SK-N-SH treated with all-trans-retinoic acid at 6 μM for 48 hours (cell line): ENCODE results near the gene PPFIBP1.
"Not testable (repeated sequence)": the region's sequence is repeated elsewhere in the genome, so short reads cannot be mapped to it uniquely, and the experiment has no call there.

Experiments used
- ATAC-seq: fragments of 200-7000 bp; cut with Tn5 transposase; 3 replicates; pipeline ENCODE4 v1.9.1; 2020; ENCODE audit warnings: mild to moderate bottlenecking, moderate library complexity
- ARNTL ChIP-seq: fragments of 450-650 bp; formaldehyde crosslinking; IDR thresholded peaks from 2 replicates; pipeline ENCODE4 v1.5.0; 2020; ENCODE audit warnings: low read depth, mild to moderate bottlenecking, moderate library complexity, borderline replicate concordance
- BACH2 ChIP-seq: fragments of 250-450 bp; sonication (Bioruptor Pico); IDR thresholded peaks from 2 replicates; pipeline ENCODE4 v1.9.0; 2021; ENCODE audit warnings: mild to moderate bottlenecking, borderline replicate concordance
- CREB5 ChIP-seq: fragments of 250-450 bp; sonication (Bioruptor Pico); IDR thresholded peaks from 2 replicates; pipeline ENCODE4 v1.5.1; 2020; ENCODE audit warnings: low read depth, mild to moderate bottlenecking, moderate library complexity
- CSDC2 ChIP-seq: fragments of 250-450 bp; sonication (Bioruptor Pico); IDR thresholded peaks from 2 replicates; pipeline ENCODE4 v1.5.0; 2020; ENCODE audit warnings: mild to moderate bottlenecking, moderate library complexity
- CSRNP3 ChIP-seq: fragments of 250-450 bp; sonication (Bioruptor Pico); IDR thresholded peaks from 2 replicates; pipeline ENCODE4 v1.5.1; 2021; ENCODE audit warnings: mild to moderate bottlenecking, moderate library complexity
- ESRRG ChIP-seq: fragments of 250-450 bp; sonication (Bioruptor Pico); IDR thresholded peaks from 2 replicates; pipeline ENCODE4 v1.6.1; 2021; ENCODE audit warnings: mild to moderate bottlenecking
- OSR1 ChIP-seq: fragments of 250-450 bp; sonication (Bioruptor Pico); IDR thresholded peaks from 2 replicates; pipeline ENCODE4 v1.8.0; 2022; ENCODE audit warnings: moderate library complexity, mild to moderate bottlenecking, inconsistent platforms
- PATZ1 ChIP-seq: fragments of 250-450 bp; sonication (Bioruptor Pico); IDR thresholded peaks from 2 replicates; pipeline ENCODE4 v1.8.0; 2020; ENCODE audit warnings: mild to moderate bottlenecking, moderate library complexity, borderline replicate concordance
- POU6F1 ChIP-seq: fragments of 250-450 bp; sonication (Bioruptor Pico); IDR thresholded peaks from 2 replicates; pipeline ENCODE4 v1.8.0; 2021; ENCODE audit warnings: low read depth, mild to moderate bottlenecking, moderate library complexity, borderline replicate concordance
- PPARA ChIP-seq: fragments of 250-450 bp; sonication (Bioruptor Pico); IDR thresholded peaks from 2 replicates; pipeline ENCODE4 v1.5.0; 2020; ENCODE audit warnings: mild to moderate bottlenecking, borderline replicate concordance
- RARB ChIP-seq: fragments of 250-450 bp; sonication (Bioruptor Pico); IDR thresholded peaks from 2 replicates; pipeline ENCODE4 v1.8.0; 2021; ENCODE audit warnings: mild to moderate bottlenecking, moderate library complexity
- SNAI2 ChIP-seq: fragments of 250-450 bp; sonication (Bioruptor Pico); IDR thresholded peaks from 2 replicates; pipeline ENCODE4 v1.5.0; 2020; ENCODE audit warnings: mild to moderate bottlenecking, moderate library complexity
- TCF4 ChIP-seq: fragments of 250-450 bp; sonication (Bioruptor Pico); IDR thresholded peaks from 2 replicates; pipeline ENCODE4 v1.8.0; 2021; ENCODE audit warnings: mild to moderate bottlenecking, moderate library complexity, borderline replicate concordance
- TOX ChIP-seq: fragments of 250-450 bp; sonication (Bioruptor Pico); IDR thresholded peaks from 2 replicates; pipeline ENCODE4 v1.8.0; 2021; ENCODE audit warnings: mild to moderate bottlenecking, moderate library complexity, borderline replicate concordance
- TSHZ2 ChIP-seq: fragments of 250-450 bp; sonication (Bioruptor Pico); IDR thresholded peaks from 2 replicates; pipeline ENCODE4 v1.5.0; 2020; ENCODE audit warnings: mild to moderate bottlenecking, moderate library complexity
- ZC3H10 ChIP-seq: fragments of 250-450 bp; sonication (Bioruptor Pico); IDR thresholded peaks from 2 replicates; pipeline ENCODE4 v1.5.1; 2021; ENCODE audit warnings: mild to moderate bottlenecking, moderate library complexity
- ZFP3 ChIP-seq: fragments of 250-450 bp; sonication (Bioruptor Pico); IDR thresholded peaks from 2 replicates; pipeline ENCODE4 v1.5.0; 2020; ENCODE audit warnings: mild to moderate bottlenecking, moderate library complexity
- ZFP30 ChIP-seq: fragments of 450-650 bp; formaldehyde crosslinking; IDR thresholded peaks from 2 replicates; pipeline ENCODE4 v1.5.0; 2022; ENCODE audit warnings: mild to moderate bottlenecking, moderate library complexity
- ZNF565 ChIP-seq: fragments of 450-650 bp; formaldehyde crosslinking; conservative IDR thresholded peaks from 2 replicates; pipeline ENCODE4 v1.5.0; 2020; ENCODE audit warnings: low read depth, mild to moderate bottlenecking, moderate library complexity
- ZNF70 ChIP-seq: fragments of 450-650 bp; formaldehyde crosslinking; IDR thresholded peaks from 2 replicates; pipeline ENCODE4 v1.5.0; 2020; ENCODE audit warnings: mild to moderate bottlenecking, moderate library complexity
- ZNF8 ChIP-seq: fragments of 450-650 bp; formaldehyde crosslinking; IDR thresholded peaks from 2 replicates; pipeline ENCODE4 v1.5.0; 2020; ENCODE audit warnings: mild to moderate bottlenecking, moderate library complexity

PPFIBP1 gene

GRCh38 chr12:27593266-27593665, 69.3 kb downstream of the PPFIBP1 start:
- no peak for ATAC-seq
- TF ChIP-seq POU6F1 (CRISPR knock-in tag): no peak
- TF ChIP-seq OSR1 (CRISPR knock-in tag): no peak
- TF ChIP-seq BACH2 (CRISPR knock-in tag): no peak
- no peak for TF ChIP-seq ARNTL (CRISPR knock-in tag)

DNA sequence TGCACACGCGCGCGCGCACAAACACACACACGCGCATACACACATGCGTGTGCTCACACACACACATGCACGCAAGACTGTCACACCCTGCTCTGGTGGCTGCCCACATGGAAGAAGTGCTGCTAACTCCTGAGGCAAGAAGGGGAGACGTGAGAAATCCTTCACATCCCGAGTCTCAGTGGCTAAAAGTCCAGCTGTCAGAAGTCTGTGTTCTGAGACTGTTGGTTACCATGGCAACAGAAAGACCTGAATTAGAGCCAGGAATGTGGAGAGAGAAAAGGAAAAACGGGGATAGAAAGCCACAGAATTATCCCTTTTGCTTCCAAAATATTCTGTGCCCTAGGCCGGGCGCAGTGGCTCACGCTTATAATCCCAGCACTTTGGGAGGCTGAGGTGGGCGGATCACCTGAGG, 71.2 kb downstream of the PPFIBP1 start:
- TF ChIP-seq TOX (CRISPR knock-in tag): no peak
- no peak for TF ChIP-seq ZFP3
- TF ChIP-seq ZNF8: no peak
- TF ChIP-seq TCF4 (CRISPR knock-in tag): no peak
- no peak for TF ChIP-seq CREB5 (CRISPR knock-in tag)
- no peak for TF ChIP-seq POU6F1 (CRISPR knock-in tag)
- TF ChIP-seq OSR1 (CRISPR knock-in tag): no peak
- TF ChIP-seq ZNF565 (CRISPR knock-in tag): no peak
- TF ChIP-seq PPARA (CRISPR knock-in tag): no peak
- TF ChIP-seq TSHZ2 (CRISPR knock-in tag): no peak
- TF ChIP-seq ARNTL (CRISPR knock-in tag): no peak
- TF ChIP-seq ZFP30 (CRISPR knock-in tag): no peak
- TF ChIP-seq CSRNP3 (CRISPR knock-in tag): no peak
- no peak for TF ChIP-seq ESRRG (CRISPR knock-in tag)
- no peak for TF ChIP-seq RARB (CRISPR knock-in tag)
- no peak for TF ChIP-seq ZNF70 (CRISPR knock-in tag)
- TF ChIP-seq SNAI2 (CRISPR knock-in tag): no peak
- TF ChIP-seq CSDC2 (CRISPR knock-in tag): no peak
- TF ChIP-seq PATZ1 (CRISPR knock-in tag): no peak
- no peak for TF ChIP-seq ZC3H10 (CRISPR knock-in tag)

DNA sequence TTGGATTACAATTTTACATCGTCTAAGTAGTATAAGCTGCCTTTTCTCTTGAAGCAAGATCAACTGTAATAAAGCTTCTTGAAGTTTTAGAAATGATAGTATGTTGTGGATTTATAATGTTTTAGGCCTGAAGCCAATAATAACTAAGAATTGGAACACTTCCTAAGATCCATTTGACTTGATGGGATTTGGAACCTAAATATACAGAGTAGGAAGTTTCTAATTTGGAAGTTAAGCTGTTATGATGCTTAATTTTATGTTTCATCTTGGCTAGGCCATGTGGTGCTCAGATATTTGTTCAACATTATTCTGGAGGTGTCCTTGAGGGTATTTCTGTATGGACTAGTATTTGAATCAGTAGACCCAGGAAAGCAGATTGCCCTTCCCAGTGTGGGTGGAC, 74.9 kb downstream of the PPFIBP1 start:
- not testable (repeated sequence) for ATAC-seq

More for the DNA sequence above, 71.2 kb downstream of the PPFIBP1 start:
- ATAC-seq: peak; percentile 56
